HEK293 (cell line): Measurements from ENCODE around the gene HSPB2.

ENCODE experiments used
- CTCF ChIA-PET: fragments of 350-600 bp; formaldehyde crosslinking; extraction: SDS; loops from one replicate; lab custom pipeline; 2021; ENCODE audit warnings: antibody characterized with exemption; lab: Yijun Ruan, JAX
- POLR2A ChIA-PET: fragments of 300-600 bp; formaldehyde crosslinking; extraction: SDS; loops from one replicate; lab custom pipeline; 2020; ENCODE audit warnings: antibody characterized with exemption, inconsistent platforms; lab: Yijun Ruan, JAX
- H3K27ac ChIP-seq: fragments of 200-500 bp; sonication (Bioruptor generic); 2 replicates; pipeline ENCODE4 v1.5.1; 2014; ENCODE audit warnings: low read depth, low read length, control low read depth, inconsistent platforms; ENCODE audit errors: extremely low read depth
- H3K36me3 ChIP-seq, 2 experiments: fragments of 200-500 bp in 1 of 2; sonication (Bioruptor generic) in 1 of 2; 1 replicate in 1 of 2; 2 replicates in 1 of 2; pipeline ENCODE4 v1.5.1; 2014 to 2017; ENCODE audit warnings: inconsistent platforms in 2 of 2, low read length in 2 of 2; ENCODE audit not compliant: control insufficient read depth in 2 of 2, insufficient read depth in 1 of 2
- H3K4me1 ChIP-seq: fragments of 200-500 bp; sonication (Bioruptor generic); 2 replicates; pipeline ENCODE4 v1.5.1; 2014; ENCODE audit warnings: mild to moderate bottlenecking, low read length, inconsistent platforms; ENCODE audit not compliant: control insufficient read depth, insufficient read depth
- H3K4me3 ChIP-seq: 2 replicates; pipeline ENCODE4 v1.5.1; 2011; ENCODE audit warnings: low read depth, mild to moderate bottlenecking, control low read depth, low read length, moderate library complexity
- H3K9me3 ChIP-seq: fragments of 200-500 bp; sonication (Bioruptor generic); 2 replicates; pipeline ENCODE4 v1.5.1; 2014; ENCODE audit warnings: low read depth, low read length, inconsistent platforms; ENCODE audit not compliant: control insufficient read depth, insufficient read depth
- ATF2 ChIP-seq: fragments of 450-650 bp; formaldehyde crosslinking; IDR thresholded peaks from 2 replicates; pipeline ENCODE4 v1.5.1; 2016; ENCODE audit warnings: missing biosample characterization, missing genetic modification characterization, low read depth
- HOXC10 ChIP-seq: sonication (generic); formaldehyde crosslinking; IDR thresholded peaks from 2 replicates; pipeline ENCODE4 v1.8.1; 2023; ENCODE audit warnings: mild to moderate bottlenecking, missing genetic modification reagents
- KLF1 ChIP-seq: fragments of 450-650 bp; formaldehyde crosslinking; IDR thresholded peaks from 2 replicates; pipeline ENCODE4 v1.5.1; 2016; ENCODE audit warnings: missing biosample characterization, missing genetic modification characterization
- KLF17 ChIP-seq: fragments of 450-650 bp; formaldehyde crosslinking; IDR thresholded peaks from 2 replicates; pipeline ENCODE4 v1.5.1; 2016; ENCODE audit warnings: missing biosample characterization, missing genetic modification characterization
- OVOL3 ChIP-seq: fragments of 450-650 bp; formaldehyde crosslinking; IDR thresholded peaks from 2 replicates; pipeline ENCODE4 v1.5.1; 2016; ENCODE audit warnings: missing biosample characterization, missing genetic modification characterization
- PRDM1 ChIP-seq: fragments of 450-650 bp; formaldehyde crosslinking; IDR thresholded peaks from 2 replicates; pipeline ENCODE4; 2016; ENCODE audit warnings: missing biosample characterization, missing genetic modification characterization
- WT1 ChIP-seq: fragments of 450-650 bp; formaldehyde crosslinking; IDR thresholded peaks from 2 replicates; pipeline ENCODE4 v1.5.1; 2016; ENCODE audit warnings: missing biosample characterization, missing genetic modification characterization
- ZBTB17 ChIP-seq: fragments of 450-650 bp; formaldehyde crosslinking; IDR thresholded peaks from 2 replicates; pipeline ENCODE4 v1.5.1; 2016; ENCODE audit warnings: missing biosample characterization, missing genetic modification characterization
- ZBTB8A ChIP-seq: fragments of 450-650 bp; formaldehyde crosslinking; IDR thresholded peaks from 2 replicates; pipeline ENCODE4 v1.5.1; 2016; ENCODE audit warnings: missing biosample characterization, missing genetic modification characterization
- ZFP41 ChIP-seq: fragments of 450-650 bp; formaldehyde crosslinking; IDR thresholded peaks from 2 replicates; pipeline ENCODE4 v1.5.1; 2016; ENCODE audit warnings: missing biosample characterization, missing genetic modification characterization, borderline replicate concordance
- ZIC2 ChIP-seq: fragments of 450-650 bp; formaldehyde crosslinking; IDR thresholded peaks from 2 replicates; pipeline ENCODE4 v1.5.1; 2016; ENCODE audit warnings: missing biosample characterization, missing genetic modification characterization
- ZNF140 ChIP-seq: fragments of 450-650 bp; formaldehyde crosslinking; IDR thresholded peaks from 2 replicates; pipeline ENCODE4 v1.5.1; 2016; ENCODE audit warnings: missing biosample characterization, missing genetic modification characterization
- ZNF19 ChIP-seq: fragments of 450-650 bp; formaldehyde crosslinking; IDR thresholded peaks from 2 replicates; pipeline ENCODE4; 2016; ENCODE audit warnings: missing biosample characterization, missing genetic modification characterization, low read depth
- ZNF266 ChIP-seq: fragments of 450-650 bp; formaldehyde crosslinking; IDR thresholded peaks from 2 replicates; pipeline ENCODE4 v1.5.1; 2016; ENCODE audit warnings: missing biosample characterization, missing genetic modification characterization, low read depth
- ZNF280C ChIP-seq: fragments of 450-650 bp; formaldehyde crosslinking; IDR thresholded peaks from 2 replicates; pipeline ENCODE4 v1.5.1; 2016; ENCODE audit warnings: missing biosample characterization, missing genetic modification characterization
- ZNF341 ChIP-seq: fragments of 450-650 bp; formaldehyde crosslinking; IDR thresholded peaks from 2 replicates; pipeline ENCODE4; 2016; ENCODE audit warnings: low read depth, missing biosample characterization, missing genetic modification characterization
- ZNF37A ChIP-seq: fragments of 450-650 bp; IDR thresholded peaks from 2 replicates; pipeline ENCODE4 v1.5.1; 2018; ENCODE audit warnings: missing biosample characterization, missing genetic modification characterization
- ZNF423 ChIP-seq: fragments of 450-650 bp; formaldehyde crosslinking; IDR thresholded peaks from 2 replicates; pipeline ENCODE4 v1.5.1; 2016; ENCODE audit warnings: missing biosample characterization, missing genetic modification characterization
- ZNF510 ChIP-seq: fragments of 450-650 bp; formaldehyde crosslinking; IDR thresholded peaks from 2 replicates; pipeline ENCODE4 v1.5.1; 2018; ENCODE audit warnings: mild to moderate bottlenecking, missing genetic modification characterization, missing biosample characterization; ENCODE audit not compliant: insufficient replicate concordance
- ZNF529 ChIP-seq: fragments of 450-650 bp; formaldehyde crosslinking; IDR thresholded peaks from 2 replicates; pipeline ENCODE4 v1.5.1; 2017; ENCODE audit warnings: missing genetic modification characterization, missing biosample characterization; ENCODE audit not compliant: insufficient replicate concordance
- ZNF561 ChIP-seq: fragments of 450-650 bp; IDR thresholded peaks from 2 replicates; pipeline ENCODE4 v1.5.1; 2018; ENCODE audit warnings: missing biosample characterization, missing genetic modification characterization, borderline replicate concordance
- ZNF571 ChIP-seq: fragments of 450-650 bp; formaldehyde crosslinking; IDR thresholded peaks from 2 replicates; pipeline ENCODE4 v1.5.0; 2017; ENCODE audit warnings: missing biosample characterization, missing genetic modification characterization
- ZNF596 ChIP-seq: fragments of 450-650 bp; IDR thresholded peaks from 2 replicates; pipeline ENCODE4 v1.5.0; 2018; ENCODE audit warnings: missing biosample characterization, mild to moderate bottlenecking, missing genetic modification characterization, moderate library complexity
- ZNF621 ChIP-seq: fragments of 450-650 bp; formaldehyde crosslinking; IDR thresholded peaks from 2 replicates; pipeline ENCODE4 v1.5.1; 2017; ENCODE audit warnings: missing biosample characterization, missing genetic modification characterization
- ZNF654 ChIP-seq: fragments of 450-650 bp; formaldehyde crosslinking; IDR thresholded peaks from 2 replicates; pipeline ENCODE4 v1.5.1; 2016; ENCODE audit warnings: low read depth, missing biosample characterization, missing genetic modification characterization
- ZNF658 ChIP-seq: fragments of 450-650 bp; formaldehyde crosslinking; IDR thresholded peaks from 2 replicates; pipeline ENCODE4; 2016; ENCODE audit warnings: missing biosample characterization, missing genetic modification characterization
- ZNF660 ChIP-seq: fragments of 450-650 bp; IDR thresholded peaks from 2 replicates; pipeline ENCODE4 v1.5.1; 2018; ENCODE audit warnings: missing biosample characterization, mild to moderate bottlenecking, missing genetic modification characterization
- ZNF664 ChIP-seq: fragments of 450-650 bp; formaldehyde crosslinking; IDR thresholded peaks from 2 replicates; pipeline ENCODE4 v1.5.1; 2016; ENCODE audit warnings: missing biosample characterization, missing genetic modification characterization
- ZSCAN30 ChIP-seq: fragments of 450-650 bp; IDR thresholded peaks from 2 replicates; pipeline ENCODE4 v1.5.1; 2018; ENCODE audit warnings: missing biosample characterization, mild to moderate bottlenecking, missing genetic modification characterization, moderate library complexity
- ZSCAN4 ChIP-seq: fragments of 450-650 bp; formaldehyde crosslinking; IDR thresholded peaks from 2 replicates; pipeline ENCODE4 v1.5.1; 2017; ENCODE audit warnings: missing biosample characterization, missing genetic modification characterization

HSPB2 gene

GRCh38 chr11:111886032-111886431, 26.5 kb upstream of the HSPB2 start:
- H3K36me3 ChIP-seq: no peaks in the 10 kb centered on the region
- ChIA-PET CTCF (no interaction called here), POLR2A (interaction anchor here (0.6 kb wide), 1 partner anchor 64 kb away, joined by 5 read pairs; no protein-coding TSS in a partner anchor)
- H3K4me1 ChIP-seq: no peaks in the 10 kb centered on the region
- H3K27ac ChIP-seq: no peak overlapping the region
- no peaks in the 10 kb centered on the region for H3K9me3 ChIP-seq
- TF ChIP-seq ZNF658 (tag by site-specific recombination): no peak
- no peak for TF ChIP-seq WT1
- TF ChIP-seq ZNF510 (tag by site-specific recombination): no peak
- TF ChIP-seq ZSCAN4 (tag by site-specific recombination): no peak
- TF ChIP-seq ZNF529 (tag by site-specific recombination): no peak
- TF ChIP-seq ZIC2 (tag by site-specific recombination): no peak
- no peak for TF ChIP-seq ZNF341
- TF ChIP-seq ZNF571: no peak
- TF ChIP-seq ZNF140 (tag by site-specific recombination): no peak
- no peak for TF ChIP-seq ZNF596 (tag by site-specific recombination)
- TF ChIP-seq OVOL3 (tag by site-specific recombination): no peak
- no peak for TF ChIP-seq ZNF280C (tag by site-specific recombination)
- no peak for TF ChIP-seq ZNF19 (tag by site-specific recombination)
- no peak for TF ChIP-seq KLF17 (tag by site-specific recombination)
- TF ChIP-seq ZNF660: no peak
- TF ChIP-seq ZNF266: no peak
- TF ChIP-seq ZBTB17 (tag by site-specific recombination): no peak
- TF ChIP-seq ZNF621 (tag by site-specific recombination): no peak
- no peak for TF ChIP-seq ZBTB8A (tag by site-specific recombination)
- H3K4me3 ChIP-seq: no peak overlapping the region

GRCh38 chr11:111886844-111887243, 25.7 kb upstream of the HSPB2 start:
- Histone ChIP-seq H3K9me3 (no peaks in the 10 kb centered on the region), H3K36me3 (no peaks in the 10 kb centered on the region), H3K4me3 (no peak overlapping the region), H3K4me1 (no peaks in the 10 kb centered on the region), H3K27ac (no peak overlapping the region)
- CTCF ChIA-PET: interaction anchor here (0.6 kb wide), 1 partner anchor 49 kb away, joined by 4 read pairs; no protein-coding TSS in a partner anchor
- POLR2A ChIA-PET: interaction anchor here (0.8 kb wide), 1 partner anchor 15 kb away, joined by 3 read pairs; the partner anchor contains the start of gene ALG9
- TF ChIP-seq ZNF621 (tag by site-specific recombination) (no peak), ZFP41 (tag by site-specific recombination) (no peak), ZNF561 (no peak), ZNF664 (no peak), KLF1 (no peak), ZNF654 (no peak), ZNF423 (tag by site-specific recombination) (no peak), ATF2 (no peak), ZSCAN30 (tag by site-specific recombination) (no peak), ZSCAN4 (tag by site-specific recombination) (no peak), HOXC10 (CRISPR knock-in tag) (no peak), ZNF37A (tag by site-specific recombination) (no peak), PRDM1 (tag by site-specific recombination) (no peak)
